Esophagus squamous epithelium (tissue), 5 donors: ENCODE measurements around the gene C11orf24. TPM values are rescaled to one million over a fixed set of nuclear protein-coding genes. Genes with fewer than 3 reads are reported as not detected.
"Not testable (repeated sequence)": the region's sequence is repeated elsewhere in the genome, so short reads cannot be mapped to it uniquely, and the experiment has no call there.

Experiments
- DNase-seq: peaks from one replicate; lab custom pipeline; 2025; lab: John Stamatoyannopoulos, UW
- H3K27ac ChIP-seq, 4 donors: fragments of 200-600 bp; sonication (generic); one replicate each; pipeline ENCODE4 v1.5.1; 2016 to 2019; ENCODE audit warnings: mild to moderate bottlenecking in 1 of 4
- H3K27me3 ChIP-seq, 4 donors: fragments of 200-600 bp; sonication (generic); 1 replicate in 3 of 4; 2 replicates in 1 of 4; pipeline versions ENCODE4 v1.5.1 to v1.6.0; 2017 to 2021; ENCODE audit warnings: antibody characterized with exemption in 1 of 4
- H3K36me3 ChIP-seq, 3 donors: fragments of 200-600 bp; sonication (generic); one replicate each; pipeline ENCODE4 v1.5.1; 2016 to 2019
- H3K4me1 ChIP-seq, 3 donors: fragments of 200-600 bp; sonication (generic); one replicate each; pipeline ENCODE4 v1.5.1; 2017 to 2019
- H3K4me3 ChIP-seq, 4 donors: fragments of 200-600 bp; sonication (generic); 1 replicate in 3 of 4; 2 replicates in 1 of 4; pipeline ENCODE4 v1.5.1; 2016 to 2019; ENCODE audit warnings: mild to moderate bottlenecking in 2 of 4, moderate library complexity in 1 of 4
- H3K9me3 ChIP-seq, 3 donors: fragments of 200-600 bp; sonication (generic); one replicate each; pipeline ENCODE4 v1.5.1; 2016 to 2019
- POLR2A ChIP-seq, 4 donors: fragments of 450-650 bp; IDR thresholded peaks; one replicate each; pipeline ENCODE4 v1.6.1; 2017; ENCODE audit warnings: antibody characterized with exemption in 4 of 4, mild to moderate bottlenecking in 4 of 4, moderate library complexity in 3 of 4
- WGBS, 2 donors: methylation state at CpG; one replicate each; pipeline ENCODE4 v1.1.5; 2018; 5-methylcytosine and 5-hydroxymethylcytosine counted together
- intact Hi-C: fragments of 100-400 bp; cut with DNase I; formaldehyde crosslinking; loops from one replicate; pipeline ENCODE4 v1.15.0; 2022
- total RNA-seq, 4 donors: library from RNA; depleted of rRNA; stranded (reverse); fragments of >200 nt; gene quantifications; one replicate each; pipeline ENCODE4 v1.1.0, GENCODE V29; 2016
- TF ChIP-seq, protein P1 (sequence below), 6 experiments: fragments of 450-650 bp in 4 of 6; fragments of 200-600 bp in 2 of 6; sonication (generic) in 2 of 6; IDR thresholded peaks; one replicate each; pipeline ENCODE4 v1.5.1; 2016 to 2019; ENCODE audit warnings: antibody characterized with exemption in 6 of 6, mild to moderate bottlenecking in 4 of 6, moderate library complexity in 4 of 6
- donor health status: DM: yes; HTN: yes; CAD: no.

Gene C11orf24
- total RNA-seq, 4 donors from 2014 or later = 11.4 to 23.3 (median 12.6) TPM

GRCh38 chr11:68302670-68303069 is 30.9 kb upstream of the C11orf24 start:
- Histone ChIP-seq H3K4me3 (no peak overlapping the region), H3K4me1 (peaks cover 5 to 10% (median 9%) of the 10 kb centered on the region in 3 donors), H3K36me3 (no peaks in the 10 kb centered on the region), H3K27me3 (peaks cover 0 to 10% (median 0%) of the 10 kb centered on the region in 4 donors), H3K9me3 (no peaks in the 10 kb centered on the region), H3K27ac (no peak overlapping the region)
- TF ChIP-seq, protein P1, sequence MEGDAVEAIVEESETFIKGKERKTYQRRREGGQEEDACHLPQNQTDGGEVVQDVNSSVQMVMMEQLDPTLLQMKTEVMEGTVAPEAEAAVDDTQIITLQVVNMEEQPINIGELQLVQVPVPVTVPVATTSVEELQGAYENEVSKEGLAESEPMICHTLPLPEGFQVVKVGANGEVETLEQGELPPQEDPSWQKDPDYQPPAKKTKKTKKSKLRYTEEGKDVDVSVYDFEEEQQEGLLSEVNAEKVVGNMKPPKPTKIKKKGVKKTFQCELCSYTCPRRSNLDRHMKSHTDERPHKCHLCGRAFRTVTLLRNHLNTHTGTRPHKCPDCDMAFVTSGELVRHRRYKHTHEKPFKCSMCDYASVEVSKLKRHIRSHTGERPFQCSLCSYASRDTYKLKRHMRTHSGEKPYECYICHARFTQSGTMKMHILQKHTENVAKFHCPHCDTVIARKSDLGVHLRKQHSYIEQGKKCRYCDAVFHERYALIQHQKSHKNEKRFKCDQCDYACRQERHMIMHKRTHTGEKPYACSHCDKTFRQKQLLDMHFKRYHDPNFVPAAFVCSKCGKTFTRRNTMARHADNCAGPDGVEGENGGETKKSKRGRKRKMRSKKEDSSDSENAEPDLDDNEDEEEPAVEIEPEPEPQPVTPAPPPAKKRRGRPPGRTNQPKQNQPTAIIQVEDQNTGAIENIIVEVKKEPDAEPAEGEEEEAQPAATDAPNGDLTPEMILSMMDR (IDR thresholded peaks at IDR 0.05) = no peak
- no peak for TF ChIP-seq POLR2A (IDR thresholded peaks at IDR 0.05)
- 13 to 70% methylated on average over 2 of the region's 7 CpGs for WGBS, 2 donors
- DNase-seq = no peak
- intact Hi-C loops = no loop called here

GRCh38 chr11:68302256-68302655 is 30.5 kb upstream of the C11orf24 start:
- no peaks in the 10 kb centered on the region for H3K36me3 ChIP-seq
- peaks cover 5 to 14% (median 12%) of the 10 kb centered on the region in 3 donors for H3K4me1 ChIP-seq
- no peak overlapping the region for H3K27ac ChIP-seq
- intact Hi-C loops = no loop called here
- H3K9me3 ChIP-seq = no peaks in the 10 kb centered on the region
- WGBS, 2 donors = 74 to 87% methylated on average over 4 to 5 of the region's 5 CpGs
- TF ChIP-seq, protein P1 (IDR thresholded peaks at IDR 0.05) = no peak
- TF ChIP-seq POLR2A (IDR thresholded peaks at IDR 0.05) = no peak
- peaks cover 0 to 10% (median 0%) of the 10 kb centered on the region in 4 donors for H3K27me3 ChIP-seq
- H3K4me3 ChIP-seq = no peak overlapping the region
- DNase-seq = no peak

DNA sequence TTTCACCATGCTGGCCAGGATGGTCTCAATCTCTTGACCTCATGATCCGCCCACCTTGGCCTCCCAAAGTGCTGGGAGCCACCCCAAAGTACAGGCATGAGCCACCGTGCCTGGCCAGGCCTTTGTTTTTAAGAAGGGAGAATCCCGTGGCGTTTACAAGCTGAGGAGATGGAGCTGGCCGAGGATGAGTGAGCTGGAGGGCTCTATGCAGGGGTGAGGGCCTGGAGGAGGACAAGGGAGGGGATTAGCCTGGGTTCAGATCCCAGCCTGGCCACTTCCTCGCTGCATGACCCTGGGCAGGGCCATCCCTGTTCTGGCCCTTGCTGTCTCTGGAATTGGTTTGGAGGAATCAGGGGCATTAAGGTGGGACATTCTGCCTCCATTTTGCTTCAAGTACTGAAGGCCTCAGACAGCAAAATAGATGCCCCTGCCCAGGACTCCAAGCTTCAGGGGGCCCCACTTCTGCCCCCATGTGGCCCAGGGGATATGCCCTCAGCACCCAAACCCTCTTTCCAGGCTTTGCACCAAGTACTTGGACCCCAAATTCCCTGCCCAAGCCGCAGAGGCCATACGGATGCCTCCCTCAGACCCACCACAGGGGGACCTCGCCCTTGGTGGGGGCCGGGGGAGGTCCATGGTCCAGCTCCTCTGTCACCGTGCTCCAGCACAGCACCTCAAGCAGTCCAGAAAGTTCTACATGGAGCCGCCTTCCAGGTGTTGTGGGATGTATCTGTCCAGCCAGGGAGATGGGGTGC is 28.5 kb upstream of the C11orf24 start:
- intact Hi-C loops = no loop called here
- Histone ChIP-seq H3K4me1 (peaks cover 5 to 14% (median 12%) of the 10 kb centered on the region in 3 donors), H3K4me3 (no peak overlapping the region), H3K9me3 (no peaks in the 10 kb centered on the region), H3K27me3 (peaks cover 0 to 10% (median 0%) of the 10 kb centered on the region in 4 donors), H3K27ac (no peak overlapping the region), H3K36me3 (no peaks in the 10 kb centered on the region)
- no peak for DNase-seq
- 80 to 83% methylated on average over 2 of the region's 12 CpGs for WGBS, 2 donors
- TF ChIP-seq POLR2A (IDR thresholded peaks at IDR 0.05) = no peak
- TF ChIP-seq, protein P1 (IDR thresholded peaks at IDR 0.05) = no peak

DNA sequence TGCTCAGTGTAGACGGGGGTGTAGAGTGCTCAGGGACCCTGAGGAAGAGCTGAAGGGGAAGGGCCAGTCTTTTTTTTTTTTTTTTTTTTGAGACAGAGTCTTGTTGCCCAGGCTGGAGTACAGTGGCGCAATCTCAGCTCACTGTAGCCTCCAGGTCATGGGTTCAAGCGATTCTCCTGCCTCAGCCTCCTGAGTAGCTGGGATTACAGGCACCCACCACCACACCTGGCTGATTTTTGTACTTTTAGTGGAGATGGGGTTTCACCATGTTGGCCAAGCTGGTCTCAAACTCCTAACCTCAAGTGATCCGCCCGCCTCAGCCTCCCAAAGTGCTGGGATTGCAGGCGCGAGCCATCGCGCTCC is 27.7 kb upstream of the C11orf24 start:
- intact Hi-C loops = not testable (repeated sequence)
- WGBS, 2 donors = 86 to 93% methylated on average over 8 to 9 of the region's 9 CpGs

GRCh38 chr11:68298659-68299516 is 27.1 kb upstream of the C11orf24 start:
- no peaks in the 10 kb centered on the region for H3K9me3 ChIP-seq
- no peak overlapping the region for H3K27ac ChIP-seq
- H3K4me1 ChIP-seq = peaks cover 5 to 14% (median 12%) of the 10 kb centered on the region in 3 donors
- WGBS, 2 donors = 61 to 77% methylated on average over 3 to 9 of the region's 15 CpGs
- no peak for TF ChIP-seq POLR2A (IDR thresholded peaks at IDR 0.05)
- TF ChIP-seq, protein P1 (IDR thresholded peaks at IDR 0.05) = no peak
- no peaks in the 10 kb centered on the region for H3K36me3 ChIP-seq
- H3K27me3 ChIP-seq = peaks cover 0 to 10% (median 0%) of the 10 kb centered on the region in 4 donors
- intact Hi-C loops = no loop called here
- H3K4me3 ChIP-seq = no peak overlapping the region
- no peak for DNase-seq

More for the DNA sequence above, 27.7 kb upstream of the C11orf24 start:
- not testable (repeated sequence) for DNase-seq, H3K9me3 ChIP-seq, H3K36me3 ChIP-seq, H3K27ac ChIP-seq, H3K4me3 ChIP-seq
- H3K4me1 ChIP-seq = peaks cover 5 to 14% (median 12%) of the 10 kb centered on the region in 3 donors
- H3K27me3 ChIP-seq = peaks cover 0 to 10% (median 0%) of the 10 kb centered on the region in 4 donors
